Sigmoid colon (tissue), 7 donors: Measurements from ENCODE around the gene MGAT5. TPM values are rescaled to one million over a fixed set of nuclear protein-coding genes. Genes with fewer than 3 reads are reported as not detected.

Source experiments
- DNase-seq: peaks from one replicate; pipeline ENCODE4 v3.0.0-alpha.2; 2019
- H3K27ac ChIP-seq, 4 donors: fragments of 200-600 bp; sonication (generic); one replicate each; pipeline ENCODE4 v1.5.1; 2016 to 2019; ENCODE audit warnings: mild to moderate bottlenecking in 1 of 4
- H3K27me3 ChIP-seq, 3 donors: fragments of 200-600 bp; sonication (generic); one replicate each; pipeline ENCODE4 v1.5.1; 2019; ENCODE audit warnings: mild to moderate bottlenecking in 1 of 3
- H3K36me3 ChIP-seq, 4 donors: fragments of 200-600 bp; sonication (generic); one replicate each; pipeline ENCODE4 v1.5.1; 2016 to 2019
- H3K4me1 ChIP-seq, 4 donors: fragments of 200-600 bp; sonication (generic); one replicate each; pipeline ENCODE4 v1.5.1; 2017 to 2019
- H3K4me3 ChIP-seq, 4 donors: fragments of 200-600 bp; sonication (generic); one replicate each; pipeline ENCODE4 v1.5.1; 2017 to 2019; ENCODE audit warnings: mild to moderate bottlenecking in 2 of 4, moderate library complexity in 1 of 4
- H3K9me3 ChIP-seq, 4 donors: fragments of 200-600 bp in 3 of 4; sonication (generic) in 3 of 4; one replicate each; pipeline versions ENCODE4 v1.5.1 to v1.6.1; 2013 to 2019
- CTCF ChIP-seq, 4 experiments: fragments of 450-650 bp in 3 of 4; fragments of 200-600 bp in 1 of 4; IDR thresholded peaks; one replicate each; pipeline ENCODE4 v1.5.1; 2016 to 2019; ENCODE audit warnings: antibody characterized with exemption in 4 of 4, mild to moderate bottlenecking in 3 of 4, moderate library complexity in 2 of 4
- EP300 ChIP-seq, 4 donors: sonication (generic); formaldehyde crosslinking; IDR thresholded peaks; one replicate each; pipeline ENCODE4 v1.6.1; 2017; ENCODE audit warnings: antibody characterized with exemption in 4 of 4
- POLR2A ChIP-seq, 2 donors: fragments of 450-650 bp; IDR thresholded peaks; one replicate each; pipeline ENCODE4 v1.6.1; 2016; ENCODE audit warnings: antibody characterized with exemption in 2 of 2, mild to moderate bottlenecking in 2 of 2, moderate library complexity in 2 of 2
- POLR2AphosphoS5 ChIP-seq, 4 donors: sonication (generic); formaldehyde crosslinking; IDR thresholded peaks; one replicate each; pipeline ENCODE4 v1.6.1; 2017; ENCODE audit warnings: antibody characterized with exemption in 4 of 4
- WGBS, 2 donors: extraction: QIAGEN DNeasy Blood & Tissue Kit; methylation state at CpG; one replicate each; pipeline ENCODE4 v1.1.7; 2013; 5-methylcytosine and 5-hydroxymethylcytosine counted together
- intact Hi-C: fragments of 100-400 bp; cut with DNase I; formaldehyde crosslinking; loops from one replicate; pipeline ENCODE4 v1.15.1; 2023
- polyA plus RNA-seq, 3 donors: library from polyadenylated mRNA; stranded (reverse); fragments of 200-250 nt; gene quantifications; one replicate each; pipeline ENCODE4 v1.2.3, GENCODE V29; 2013
- total RNA-seq, 4 donors: library from RNA; depleted of rRNA; stranded (reverse); fragments of >200 nt; gene quantifications; one replicate each; pipeline ENCODE4 v1.1.0, GENCODE V29; 2016
- donor health status: healthy with polysubstance abuse.
- donor health status: Bipolar disorder and iron deficiency.
- donor health status: healthy.

MGAT5 gene
- total and polyA plus RNA-seq, 7 donors: 3.0 to 42.4 (median 30.3) TPM

- no peak for DNase-seq
- no peaks in the 10 kb centered on the region for H3K4me1 ChIP-seq
- WGBS, 2 donors: 91 to 96% methylated on average over 3 of the region's 3 CpGs
- intact Hi-C loops: no loop called here
- no peak overlapping the region for H3K27ac ChIP-seq
- TF ChIP-seq POLR2AphosphoS5 (IDR thresholded peaks at IDR 0.05) (no peak), EP300 (IDR thresholded peaks at IDR 0.05) (no peak), POLR2A (IDR thresholded peaks at IDR 0.05) (no peak), CTCF (IDR thresholded peaks at IDR 0.05) (no peak)
- H3K36me3 ChIP-seq: peaks cover 0 to 32% (median 6%) of the 10 kb centered on the region in 4 donors
- no peaks in the 10 kb centered on the region for H3K9me3 ChIP-seq
- no peaks in the 10 kb centered on the region for H3K27me3 ChIP-seq
- H3K4me3 ChIP-seq: no peak overlapping the region
Observed at GRCh38 chr2:134426721-134427120, 172.8 kb downstream of the MGAT5 start.

GRCh38 chr2:134429886-134430285, 176.0 kb downstream of the MGAT5 start:
- DNase-seq: no peak
- TF ChIP-seq POLR2AphosphoS5 (IDR thresholded peaks at IDR 0.05): no peak
- no peak for TF ChIP-seq POLR2A (IDR thresholded peaks at IDR 0.05)
- no peak for TF ChIP-seq EP300 (IDR thresholded peaks at IDR 0.05)
- no peak for TF ChIP-seq CTCF (IDR thresholded peaks at IDR 0.05)
- Histone ChIP-seq H3K36me3 (peaks cover 0 to 36% (median 5%) of the 10 kb centered on the region in 4 donors), H3K9me3 (no peaks in the 10 kb centered on the region), H3K27ac (no peak overlapping the region), H3K4me1 (no peaks in the 10 kb centered on the region), H3K4me3 (no peak overlapping the region), H3K27me3 (no peaks in the 10 kb centered on the region)
- intact Hi-C loops: loop anchor here (10.0 kb wide), 1 partner anchor 445 kb away; no protein-coding TSS in a partner anchor
- 91 to 93% methylated on average over 4 of the region's 4 CpGs for WGBS, 2 donors

GRCh38 chr2:134431838-134432434, 178.1 kb downstream of the MGAT5 start:
- 91 to 93% methylated on average over 2 of the region's 2 CpGs for WGBS, 2 donors
- H3K4me3 ChIP-seq: no peak overlapping the region
- no peak overlapping the region for H3K27ac ChIP-seq
- no peaks in the 10 kb centered on the region for H3K9me3 ChIP-seq
- no peaks in the 10 kb centered on the region for H3K27me3 ChIP-seq
- no peak for DNase-seq
- TF ChIP-seq EP300 (IDR thresholded peaks at IDR 0.05): no peak
- TF ChIP-seq POLR2AphosphoS5 (IDR thresholded peaks at IDR 0.05): no peak
- TF ChIP-seq CTCF (IDR thresholded peaks at IDR 0.05): no peak
- TF ChIP-seq POLR2A (IDR thresholded peaks at IDR 0.05): no peak
- no peaks in the 10 kb centered on the region for H3K4me1 ChIP-seq
- intact Hi-C loops: loop anchor here (10.0 kb wide), 1 partner anchor 447 kb away; no protein-coding TSS in a partner anchor
- peaks cover 0 to 36% (median 5%) of the 10 kb centered on the region in 4 donors for H3K36me3 ChIP-seq

- intact Hi-C loops: loop anchor here (10.0 kb wide), 1 partner anchor 448 kb away; no protein-coding TSS in a partner anchor
- no peaks in the 10 kb centered on the region for H3K27me3 ChIP-seq
- no peak for TF ChIP-seq POLR2AphosphoS5 (IDR thresholded peaks at IDR 0.05)
- no peak for TF ChIP-seq CTCF (IDR thresholded peaks at IDR 0.05)
- TF ChIP-seq POLR2A (IDR thresholded peaks at IDR 0.05): no peak
- TF ChIP-seq EP300 (IDR thresholded peaks at IDR 0.05): no peak
- DNase-seq: no peak
- H3K36me3 ChIP-seq: peaks cover 0 to 33% (median 5%) of the 10 kb centered on the region in 4 donors
- H3K4me1 ChIP-seq: no peaks in the 10 kb centered on the region
- WGBS, 2 donors: 95 to 99% methylated on average over 3 of the region's 3 CpGs
- no peak overlapping the region for H3K27ac ChIP-seq
- H3K4me3 ChIP-seq: no peak overlapping the region
- H3K9me3 ChIP-seq: no peaks in the 10 kb centered on the region
Observed at GRCh38 chr2:134432435-134432883, 178.6 kb downstream of the MGAT5 start.
